BJ (cell line): ENCODE measurements around the gene REEP1. TPM values are rescaled to one million over a fixed set of nuclear protein-coding genes. Genes with fewer than 3 reads are reported as not detected.

Experiments
- CTCF ChIA-PET: fragments of 350-600 bp; formaldehyde crosslinking; extraction: SDS; loops from one replicate; lab custom pipeline; 2021; ENCODE audit warnings: antibody characterized with exemption, inconsistent platforms; lab: Yijun Ruan, JAX
- POLR2A ChIA-PET: fragments of 300-600 bp; sonication (Branson Sonifier 250); formaldehyde crosslinking; extraction: SDS; loops from one replicate; lab custom pipeline; 2021; ENCODE audit warnings: antibody characterized with exemption; lab: Charles Lee
- DNase-seq: peaks from one replicate; pipeline ENCODE4 v3.0.0-alpha.2; 2011; ENCODE audit warnings: low read depth
- H3K27me3 ChIP-seq: 2 replicates; pipeline ENCODE4 v1.6.0; 2011; ENCODE audit warnings: low read length; ENCODE audit not compliant: control insufficient read depth, insufficient read depth
- H3K36me3 ChIP-seq: 2 replicates; pipeline ENCODE4 v1.5.1; 2011; ENCODE audit warnings: low read length; ENCODE audit not compliant: control insufficient read depth, insufficient read depth
- H3K4me3 ChIP-seq: 2 replicates; pipeline ENCODE4 v1.5.1; 2011; ENCODE audit warnings: low read depth, mild to moderate bottlenecking, control low read depth, low read length
- CTCF ChIP-seq: IDR thresholded peaks from 2 replicates; pipeline ENCODE4 v1.5.1; 2011; ENCODE audit warnings: low read depth, mild to moderate bottlenecking, control low read depth, inconsistent platforms, low read length, moderate library complexity; ENCODE audit not compliant: insufficient read depth
- polyA plus RNA-seq: library from polyadenylated mRNA; depleted of rRNA; stranded (reverse); fragments of >200 nt; gene quantifications from 2 replicates; pipeline ENCODE4 v1.2.3, GENCODE V29; 2011

The REEP1 gene
- polyA plus RNA-seq, 1 experiment: 0.13 TPM

GRCh38 chr2:86194751-86195054 lies 142.7 kb downstream of the REEP1 start:
- Histone ChIP-seq H3K36me3 (no peaks in the 10 kb centered on the region), H3K4me3 (peak overlapping the region; percentile 98), H3K27me3 (no peaks in the 10 kb centered on the region)
- ChIA-PET POLR2A (no interaction called here), CTCF (interaction anchor here (0.7 to 1.2 kb wide), 2 partner anchors 18 to 488 kb away, joined by 3 read pairs; no protein-coding TSS in a partner anchor)
- peak; percentile 77 for DNase-seq
- TF ChIP-seq CTCF: no peak

- H3K4me3 ChIP-seq: peak overlapping the region; percentile 98
- no peak for DNase-seq
- ChIA-PET CTCF (interaction anchor here (1.1 kb wide), 1 partner anchor 10 kb away, joined by 5 read pairs; no protein-coding TSS in a partner anchor), POLR2A (no interaction called here)
- no peaks in the 10 kb centered on the region for H3K36me3 ChIP-seq
- H3K27me3 ChIP-seq: no peaks in the 10 kb centered on the region
- TF ChIP-seq CTCF: no peak
Measured at GRCh38 chr2:86193901-86194567, 143.4 kb downstream of the REEP1 start.

GRCh38 chr2:86189782-86190416 lies 147.5 kb downstream of the REEP1 start:
- no peak for DNase-seq
- POLR2A ChIA-PET: no interaction called here
- Histone ChIP-seq H3K27me3 (no peaks in the 10 kb centered on the region), H3K36me3 (no peaks in the 10 kb centered on the region), H3K4me3 (no peak overlapping the region)
- CTCF ChIA-PET: interaction anchor here (1.1 kb wide), 1 partner anchor 387 kb away, joined by 3 read pairs; no protein-coding TSS in a partner anchor
- no peak for TF ChIP-seq CTCF

- H3K36me3 ChIP-seq: no peaks in the 10 kb centered on the region
- no peak for TF ChIP-seq CTCF
- H3K27me3 ChIP-seq: no peaks in the 10 kb centered on the region
- DNase-seq: no peak
- no peak overlapping the region for H3K4me3 ChIP-seq
- ChIA-PET CTCF (interaction anchor here (0.6 to 1.1 kb wide), 2 partner anchors 9 to 10 kb away, joined by 3 to 4 read pairs; no protein-coding TSS in a partner anchor), POLR2A (no interaction called here)
Measured at GRCh38 chr2:86186431-86186830, 151.0 kb downstream of the REEP1 start.

GRCh38 chr2:86185517-86186212 lies 151.8 kb downstream of the REEP1 start:
- DNase-seq: no peak
- ChIA-PET CTCF (interaction anchor here (0.6 to 1.1 kb wide), 2 partner anchors 10 to 19 kb away, joined by 3 to 4 read pairs; no protein-coding TSS in a partner anchor), POLR2A (interaction anchor here (0.6 kb wide), 1 partner anchor 12 kb away, joined by 3 read pairs; no protein-coding TSS in a partner anchor)
- Histone ChIP-seq H3K27me3 (no peaks in the 10 kb centered on the region), H3K4me3 (no peak overlapping the region), H3K36me3 (no peaks in the 10 kb centered on the region)
- TF ChIP-seq CTCF: no peak
